ENCODE data around the gene ABCG1. TPM values are rescaled to one million over a fixed set of nuclear protein-coding genes. Genes with fewer than 3 reads are reported as not detected.

Gene ABCG1
- total and polyA plus RNA-seq, 5 donors from 2014 or later = 17.0 to 86.3 (median 24.3) TPM

- H3K4me3 ChIP-seq (ENCODE audit: low read depth, low read length) = no peak overlapping the region
- no peak for DNase-seq
- no peak for ATAC-seq (ENCODE audit: low read depth in 2 of 2)
- Mint-ChIP-seq H3K4me3 (no peak overlapping the region), H3K27ac (peak overlapping the region in 1 of 3 donors; percentile 62), H3K9me3 (no peaks in the 10 kb centered on the region), H3K36me3 (peaks cover 3% of the 10 kb centered on the region), H3K4me1 (peaks cover 0 to 44% (median 29%) of the 10 kb centered on the region in 4 donors), H3K27me3 (no peaks in the 10 kb centered on the region)
- peaks cover 5% of the 10 kb centered on the region for H3K36me3 ChIP-seq (ENCODE audit: control insufficient read depth, insufficient read depth, low read length)
- no peaks in the 10 kb centered on the region for H3K27me3 ChIP-seq (ENCODE audit: control insufficient read depth, insufficient read depth, low read length)
- H3K27ac ChIP-seq (ENCODE audit: insufficient read depth, low read length, poor library complexity, severe bottlenecking) = no peak overlapping the region
- no peaks in the 10 kb centered on the region for H3K9me3 ChIP-seq (ENCODE audit: control insufficient read depth in 2 of 2, low read length in 2 of 2)
- H3K4me1 ChIP-seq (ENCODE audit: control insufficient read depth, insufficient read depth, low read length, poor library complexity, severe bottlenecking) = peaks cover 5% of the 10 kb centered on the region
These were observed 38.3 kb downstream of the ABCG1 start for GRCh38 chr21:42257091-42257765.

GRCh38 chr21:42258150-42258884 is 39.4 kb downstream of the ABCG1 start:
- Histone ChIP-seq H3K4me3 (ENCODE audit: low read depth, low read length) (no peak overlapping the region), H3K9me3 (ENCODE audit: control insufficient read depth in 2 of 2, low read length in 2 of 2) (no peaks in the 10 kb centered on the region), H3K27me3 (ENCODE audit: control insufficient read depth, insufficient read depth, low read length) (no peaks in the 10 kb centered on the region), H3K27ac (ENCODE audit: insufficient read depth, low read length, poor library complexity, severe bottlenecking) (no peak overlapping the region), H3K4me1 (ENCODE audit: control insufficient read depth, insufficient read depth, low read length, poor library complexity, severe bottlenecking) (peaks cover 5% of the 10 kb centered on the region), H3K36me3 (ENCODE audit: control insufficient read depth, insufficient read depth, low read length) (peaks cover 5% of the 10 kb centered on the region)
- H3K36me3 Mint-ChIP-seq = peaks cover 3% of the 10 kb centered on the region
- DNase-seq (peak; percentile 69 to 79 (median 77)), ATAC-seq (ENCODE audit: low read depth in 2 of 2) (peak; percentile 84 to 88)
- peaks cover 0 to 38% (median 27%) of the 10 kb centered on the region in 4 donors for H3K4me1 Mint-ChIP-seq
- H3K27me3 Mint-ChIP-seq = no peaks in the 10 kb centered on the region
- H3K27ac Mint-ChIP-seq = peak overlapping the region in 2 of 3 donors; percentile 76 to 87
- H3K4me3 Mint-ChIP-seq = no peak overlapping the region
- H3K9me3 Mint-ChIP-seq = no peaks in the 10 kb centered on the region

- peaks cover 3% of the 10 kb centered on the region for H3K36me3 Mint-ChIP-seq
These were observed 40.0 kb downstream of the ABCG1 start for GRCh38 chr21:42258885-42259407.

GRCh38 chr21:42260121-42260520 is 41.2 kb downstream of the ABCG1 start:
- Mint-ChIP-seq H3K27me3 (no peaks in the 10 kb centered on the region), H3K4me3 (no peak overlapping the region), H3K36me3 (peaks cover 9% of the 10 kb centered on the region), H3K9me3 (no peaks in the 10 kb centered on the region), H3K4me1 (peaks cover 0 to 34% (median 21%) of the 10 kb centered on the region in 4 donors), H3K27ac (peak overlapping the region in 1 of 3 donors; percentile 85)
- no peaks in the 10 kb centered on the region for H3K27me3 ChIP-seq (ENCODE audit: control insufficient read depth, insufficient read depth, low read length)
- DNase-seq (no peak), ATAC-seq (ENCODE audit: low read depth in 2 of 2) (no peak)
- no peak overlapping the region for H3K27ac ChIP-seq (ENCODE audit: insufficient read depth, low read length, poor library complexity, severe bottlenecking)
- H3K9me3 ChIP-seq (ENCODE audit: control insufficient read depth in 2 of 2, low read length in 2 of 2) = no peaks in the 10 kb centered on the region
- H3K36me3 ChIP-seq (ENCODE audit: control insufficient read depth, insufficient read depth, low read length) = peaks cover 5% of the 10 kb centered on the region
- H3K4me1 ChIP-seq (ENCODE audit: control insufficient read depth, insufficient read depth, low read length, poor library complexity, severe bottlenecking) = peaks cover 5% of the 10 kb centered on the region
- H3K4me3 ChIP-seq (ENCODE audit: low read depth, low read length) = no peak overlapping the region

More at GRCh38 chr21:42258885-42259407, 40.0 kb downstream of the ABCG1 start:
- ATAC-seq (ENCODE audit: low read depth in 2 of 2) = no peak
- Mint-ChIP-seq H3K9me3 (no peaks in the 10 kb centered on the region), H3K4me3 (no peak overlapping the region), H3K27ac (peak overlapping the region in 1 of 3 donors; percentile 76), H3K27me3 (no peaks in the 10 kb centered on the region), H3K4me1 (peaks cover 0 to 37% (median 24%) of the 10 kb centered on the region in 4 donors)
- Histone ChIP-seq H3K36me3 (ENCODE audit: control insufficient read depth, insufficient read depth, low read length) (peaks cover 5% of the 10 kb centered on the region), H3K4me3 (ENCODE audit: low read depth, low read length) (no peak overlapping the region), H3K4me1 (ENCODE audit: control insufficient read depth, insufficient read depth, low read length, poor library complexity, severe bottlenecking) (peaks cover 5% of the 10 kb centered on the region), H3K27me3 (ENCODE audit: control insufficient read depth, insufficient read depth, low read length) (no peaks in the 10 kb centered on the region), H3K27ac (ENCODE audit: insufficient read depth, low read length, poor library complexity, severe bottlenecking) (no peak overlapping the region), H3K9me3 (ENCODE audit: control insufficient read depth in 2 of 2, low read length in 2 of 2) (no peaks in the 10 kb centered on the region)
- DNase-seq = no peak

GRCh38 chr21:42261829-42262200 is 42.9 kb downstream of the ABCG1 start:
- Histone ChIP-seq H3K9me3 (ENCODE audit: control insufficient read depth in 2 of 2, low read length in 2 of 2) (no peaks in the 10 kb centered on the region), H3K4me3 (ENCODE audit: low read depth, low read length) (no peak overlapping the region), H3K4me1 (ENCODE audit: control insufficient read depth, insufficient read depth, low read length, poor library complexity, severe bottlenecking) (peaks cover 11% of the 10 kb centered on the region), H3K27ac (ENCODE audit: insufficient read depth, low read length, poor library complexity, severe bottlenecking) (no peak overlapping the region), H3K27me3 (ENCODE audit: control insufficient read depth, insufficient read depth, low read length) (no peaks in the 10 kb centered on the region), H3K36me3 (ENCODE audit: control insufficient read depth, insufficient read depth, low read length) (peaks cover 5% of the 10 kb centered on the region)
- Mint-ChIP-seq H3K27me3 (no peaks in the 10 kb centered on the region), H3K36me3 (peaks cover 11% of the 10 kb centered on the region), H3K27ac (no peak overlapping the region), H3K4me1 (peaks cover 6 to 41% (median 21%) of the 10 kb centered on the region in 4 donors), H3K4me3 (no peak overlapping the region), H3K9me3 (no peaks in the 10 kb centered on the region)
- ATAC-seq (ENCODE audit: low read depth in 2 of 2) (no peak), DNase-seq (no peak)

GRCh38 chr21:42262831-42263231 is 43.9 kb downstream of the ABCG1 start:
- Histone ChIP-seq H3K4me1 (ENCODE audit: control insufficient read depth, insufficient read depth, low read length, poor library complexity, severe bottlenecking) (peaks cover 22% of the 10 kb centered on the region), H3K27ac (ENCODE audit: insufficient read depth, low read length, poor library complexity, severe bottlenecking) (no peak overlapping the region), H3K4me3 (ENCODE audit: low read depth, low read length) (no peak overlapping the region), H3K36me3 (ENCODE audit: control insufficient read depth, insufficient read depth, low read length) (peaks cover 5% of the 10 kb centered on the region), H3K27me3 (ENCODE audit: control insufficient read depth, insufficient read depth, low read length) (no peaks in the 10 kb centered on the region), H3K9me3 (ENCODE audit: control insufficient read depth in 2 of 2, low read length in 2 of 2) (no peaks in the 10 kb centered on the region)
- Mint-ChIP-seq H3K27ac (no peak overlapping the region), H3K9me3 (no peaks in the 10 kb centered on the region), H3K36me3 (peaks cover 11% of the 10 kb centered on the region), H3K4me1 (peaks cover 11 to 45% (median 24%) of the 10 kb centered on the region in 4 donors), H3K4me3 (no peak overlapping the region), H3K27me3 (no peaks in the 10 kb centered on the region)
- DNase-seq (no peak), ATAC-seq (ENCODE audit: low read depth in 2 of 2) (no peak)

- Mint-ChIP-seq H3K4me1 (peaks cover 11 to 46% (median 26%) of the 10 kb centered on the region in 4 donors), H3K4me3 (no peak overlapping the region), H3K36me3 (peaks cover 8% of the 10 kb centered on the region), H3K27ac (peak overlapping the region in 1 of 3 donors; percentile 36), H3K27me3 (no peaks in the 10 kb centered on the region), H3K9me3 (no peaks in the 10 kb centered on the region)
- Histone ChIP-seq H3K9me3 (ENCODE audit: control insufficient read depth in 2 of 2, low read length in 2 of 2) (no peaks in the 10 kb centered on the region), H3K4me1 (ENCODE audit: control insufficient read depth, insufficient read depth, low read length, poor library complexity, severe bottlenecking) (peaks cover 25% of the 10 kb centered on the region), H3K27ac (ENCODE audit: insufficient read depth, low read length, poor library complexity, severe bottlenecking) (no peak overlapping the region), H3K4me3 (ENCODE audit: low read depth, low read length) (no peak overlapping the region), H3K36me3 (ENCODE audit: control insufficient read depth, insufficient read depth, low read length) (peaks cover 5% of the 10 kb centered on the region), H3K27me3 (ENCODE audit: control insufficient read depth, insufficient read depth, low read length) (no peaks in the 10 kb centered on the region)
- DNase-seq = no peak
- no peak for ATAC-seq (ENCODE audit: low read depth in 2 of 2)
These were observed 44.7 kb downstream of the ABCG1 start for GRCh38 chr21:42263591-42264131.

All from CD4-positive, CD25-positive, alpha-beta regulatory T cell (primary cell).